GM12878 (cell line): Measurements from ENCODE around the gene FAM9C. TPM values are rescaled to one million over a fixed set of nuclear protein-coding genes. Genes with fewer than 3 reads are reported as not detected.

Experiments
- ATAC-seq: fragments of 200-7000 bp; cut with Tn5 transposase; 3 replicates; pipeline ENCODE4 v1.9.1; 2020; ENCODE audit warnings: mild to moderate bottlenecking, moderate library complexity
- BruUV-seq: library from RNA; stranded (reverse); fragments of 400-500 nt; replicated peaks from 2 replicates; lab custom pipeline; 2021; lab: Mats Ljungman, UMichigan
- CTCF ChIA-PET: fragments of 300-600 bp; sonication (Branson Sonifier 250); formaldehyde crosslinking; extraction: SDS; loops from one replicate; lab custom pipeline; 2021; ENCODE audit warnings: inconsistent platforms; lab: Yijun Ruan, JAX
- POLR2A ChIA-PET: fragments of 350-600 bp; formaldehyde crosslinking; extraction: SDS; loops from one replicate; lab custom pipeline; 2021; ENCODE audit warnings: inconsistent platforms; lab: Charles Lee
- RAD21 ChIA-PET: fragments of 300-600 bp; sonication (Branson Sonifier 250); formaldehyde crosslinking; loops from one replicate; lab custom pipeline; 2023; ENCODE audit warnings: antibody characterized with exemption; ENCODE audit not compliant: unreplicated experiment; lab: Charles Lee
- SMC1A ChIA-PET: fragments of 300-600 bp; sonication (Branson Sonifier 250); formaldehyde crosslinking; loops from one replicate; lab custom pipeline; 2023; ENCODE audit not compliant: unreplicated experiment, uncharacterized antibody; lab: Charles Lee
- DNase-seq: peaks from one replicate; pipeline ENCODE4 v3.0.0-alpha.2; 2011; ENCODE audit warnings: low read depth, low spot score
- FAIRE-seq: peaks from 3 replicates; lab custom pipeline; 2011; peaks lifted over from hg19 to GRCh38; lab: Jason Lieb, UNC
- H2AFZ ChIP-seq: 2 replicates; pipeline ENCODE4 v1.6.0; 2011; ENCODE audit warnings: low read depth, low read length, control low read depth; ENCODE audit not compliant: control insufficient read depth
- H3K27ac ChIP-seq: 2 replicates; pipeline ENCODE4 v1.5.1; 2011; ENCODE audit warnings: control low read depth; ENCODE audit not compliant: control insufficient read depth, insufficient read depth
- H3K27me3 ChIP-seq, 2 experiments: replicated peaks in 1 of 2; 2 replicates each; pipeline versions ENCODE4 v1.6.0 to v1.6.1; 2011; ENCODE audit warnings: low read length in 1 of 2; ENCODE audit not compliant: control insufficient read depth in 2 of 2, insufficient read depth in 2 of 2
- H3K36me3 ChIP-seq, 2 experiments: 2 replicates each; pipeline ENCODE4 v1.5.1; 2011; ENCODE audit warnings: low read length in 1 of 2; ENCODE audit not compliant: control insufficient read depth in 2 of 2, insufficient read depth in 2 of 2
- H3K4me1 ChIP-seq: 2 replicates; pipeline ENCODE4 v1.6.1; 2011; ENCODE audit warnings: mild to moderate bottlenecking, low read length, moderate library complexity, mixed read lengths; ENCODE audit not compliant: control insufficient read depth, insufficient read depth
- H3K4me2 ChIP-seq: 2 replicates; pipeline ENCODE4 v1.6.0; 2011; ENCODE audit warnings: control low read depth; ENCODE audit not compliant: control insufficient read depth, insufficient read depth
- H3K4me3 ChIP-seq: fragments of 200-600 bp; sonication (generic); 2 replicates; pipeline ENCODE4 v1.5.1; 2016
- H3K79me2 ChIP-seq: 2 replicates; pipeline ENCODE4 v1.6.0; 2011; ENCODE audit warnings: low read length; ENCODE audit not compliant: control insufficient read depth, insufficient read depth
- H3K9ac ChIP-seq: 2 replicates; pipeline ENCODE4 v1.8.0; 2011; ENCODE audit warnings: low read length, control low read depth, mixed read lengths; ENCODE audit not compliant: control insufficient read depth, insufficient read depth
- H3K9me3 ChIP-seq: replicated peaks from 3 replicates; pipeline ENCODE4 v1.5.1; 2011; ENCODE audit warnings: mild to moderate bottlenecking, low read length; ENCODE audit not compliant: control insufficient read depth, insufficient read depth
- H4K20me1 ChIP-seq: 2 replicates; pipeline ENCODE4 v1.6.0; 2011; ENCODE audit not compliant: control insufficient read depth, insufficient read depth
- ASH2L ChIP-seq: fragments of 300-600, 200-600 bp; sonication (generic); IDR thresholded peaks from 2 replicates; pipeline ENCODE4 v1.6.1; 2017; ENCODE audit warnings: low read depth, mild to moderate bottlenecking, borderline replicate concordance
- BACH1 ChIP-seq: fragments of 450-650 bp; IDR thresholded peaks from 2 replicates; pipeline ENCODE4 v1.6.1; 2017; ENCODE audit warnings: mild to moderate bottlenecking, borderline replicate concordance
- IKZF2 ChIP-seq, 2 experiments: fragments of 450-650 bp; IDR thresholded peaks; 2 replicates each; pipeline ENCODE4 v1.6.1; 2017; ENCODE audit warnings: mild to moderate bottlenecking in 2 of 2, moderate library complexity in 2 of 2
- MTA3 ChIP-seq: IDR thresholded peaks from 2 replicates; pipeline ENCODE4 v1.6.1; 2012; ENCODE audit warnings: low read length, inconsistent platforms, borderline replicate concordance
- MYB ChIP-seq: fragments of 150-350 bp; IDR thresholded peaks from 2 replicates; pipeline ENCODE4 v1.6.1; 2014; ENCODE audit warnings: mild to moderate bottlenecking, low read depth, low read length, borderline replicate concordance
- NRF1 ChIP-seq: conservative IDR thresholded peaks from 2 replicates; pipeline ENCODE4 v1.6.1; 2011; ENCODE audit warnings: mild to moderate bottlenecking, low read depth, low read length, improper control_type of control experiment
- YY1 ChIP-seq: IDR thresholded peaks from 2 replicates; pipeline ENCODE4 v1.6.1; 2011; ENCODE audit warnings: low read depth, mild to moderate bottlenecking, low read length
- WGBS: methylation state at CpG from one replicate; pipeline ENCODE4 v1.1.6; 2016; ENCODE audit warnings: low lambda C conversion rate; ENCODE audit not compliant: insufficient replicate concordance, insufficient coverage; ENCODE audit errors: missing lambda C conversion rate; 5-methylcytosine and 5-hydroxymethylcytosine counted together
- in situ Hi-C: fragments of 300-500 bp; cut with MboI; formaldehyde crosslinking; loops from 9 replicates; pipeline ENCODE4 v1.14.3; 2018; ENCODE audit warnings: mixed read lengths
- intact Hi-C: fragments of 100-400 bp; cut with micrococcal nuclease; formaldehyde crosslinking; loops from one replicate; pipeline ENCODE4 v1.14.2; 2022; ENCODE audit not compliant: unreplicated experiment
- polyA plus RNA-seq, 11 experiments: library from polyadenylated mRNA; depleted of rRNA in 4 of 11; unstranded in 6 of 11; stranded (reverse) in 5 of 11; fragments of >200 nt; fragmentation: Nextera tagmentation in 4 of 11; fragmentation: Illumina TruSeq in 1 of 11; extraction: Ambion mirVana in 4 of 11; extraction: Trizol in 1 of 11; gene quantifications; 1 replicate in 1 of 11; 2 replicates in 10 of 11; pipeline versions ENCODE4 v1.2.1 to v1.2.3, GENCODE V29; 2011 to 2016; ENCODE audit warnings: inconsistent platforms in 2 of 11, missing spikeins in 2 of 11, low read depth in 1 of 11
- total RNA-seq, 4 experiments: library from RNA; depleted of rRNA in 3 of 4; stranded (reverse); fragments of >200 nt in 3 of 4; fragmentation: Illumina TruSeq in 1 of 4; extraction: Trizol in 1 of 4; gene quantifications; 2 replicates each; pipeline versions ENCODE4 v1.2.1 to v1.2.3, GENCODE V29; 2013 to 2021
- TF ChIP-seq, protein P1 (sequence below): IDR thresholded peaks from 2 replicates; pipeline ENCODE4 v1.6.1; 2011; ENCODE audit warnings: low read depth, low read length, improper control_type of control experiment, borderline replicate concordance
- TF ChIP-seq, protein P2 (sequence below): fragments of 450-650 bp; IDR thresholded peaks from 2 replicates; pipeline ENCODE4 v1.6.1; 2016; ENCODE audit warnings: mild to moderate bottlenecking

FAM9C gene
- total and polyA plus RNA-seq, 10 of the 15 experiments (the other 5 are each of a cell fraction or from before 2014, with no cell fraction given), result 0.01 to 0.03 TPM; not detected in 8

- TF ChIP-seq MTA3 (no peak), IKZF2 (IDR thresholded peaks at IDR 0.05) (no peak), BACH1 (no peak), MYB (no peak), NRF1 (no peak)
- TF ChIP-seq, protein P1, sequence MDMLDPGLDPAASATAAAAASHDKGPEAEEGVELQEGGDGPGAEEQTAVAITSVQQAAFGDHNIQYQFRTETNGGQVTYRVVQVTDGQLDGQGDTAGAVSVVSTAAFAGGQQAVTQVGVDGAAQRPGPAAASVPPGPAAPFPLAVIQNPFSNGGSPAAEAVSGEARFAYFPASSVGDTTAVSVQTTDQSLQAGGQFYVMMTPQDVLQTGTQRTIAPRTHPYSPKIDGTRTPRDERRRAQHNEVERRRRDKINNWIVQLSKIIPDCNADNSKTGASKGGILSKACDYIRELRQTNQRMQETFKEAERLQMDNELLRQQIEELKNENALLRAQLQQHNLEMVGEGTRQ, result no peak
- TF ChIP-seq, protein P2, sequence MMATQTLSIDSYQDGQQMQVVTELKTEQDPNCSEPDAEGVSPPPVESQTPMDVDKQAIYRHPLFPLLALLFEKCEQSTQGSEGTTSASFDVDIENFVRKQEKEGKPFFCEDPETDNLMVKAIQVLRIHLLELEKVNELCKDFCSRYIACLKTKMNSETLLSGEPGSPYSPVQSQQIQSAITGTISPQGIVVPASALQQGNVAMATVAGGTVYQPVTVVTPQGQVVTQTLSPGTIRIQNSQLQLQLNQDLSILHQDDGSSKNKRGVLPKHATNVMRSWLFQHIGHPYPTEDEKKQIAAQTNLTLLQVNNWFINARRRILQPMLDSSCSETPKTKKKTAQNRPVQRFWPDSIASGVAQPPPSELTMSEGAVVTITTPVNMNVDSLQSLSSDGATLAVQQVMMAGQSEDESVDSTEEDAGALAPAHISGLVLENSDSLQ, result no peak
These were observed 14.9 kb downstream of the FAM9C start (continued) for GRCh38 chrX:13029637-13029886.

DNA sequence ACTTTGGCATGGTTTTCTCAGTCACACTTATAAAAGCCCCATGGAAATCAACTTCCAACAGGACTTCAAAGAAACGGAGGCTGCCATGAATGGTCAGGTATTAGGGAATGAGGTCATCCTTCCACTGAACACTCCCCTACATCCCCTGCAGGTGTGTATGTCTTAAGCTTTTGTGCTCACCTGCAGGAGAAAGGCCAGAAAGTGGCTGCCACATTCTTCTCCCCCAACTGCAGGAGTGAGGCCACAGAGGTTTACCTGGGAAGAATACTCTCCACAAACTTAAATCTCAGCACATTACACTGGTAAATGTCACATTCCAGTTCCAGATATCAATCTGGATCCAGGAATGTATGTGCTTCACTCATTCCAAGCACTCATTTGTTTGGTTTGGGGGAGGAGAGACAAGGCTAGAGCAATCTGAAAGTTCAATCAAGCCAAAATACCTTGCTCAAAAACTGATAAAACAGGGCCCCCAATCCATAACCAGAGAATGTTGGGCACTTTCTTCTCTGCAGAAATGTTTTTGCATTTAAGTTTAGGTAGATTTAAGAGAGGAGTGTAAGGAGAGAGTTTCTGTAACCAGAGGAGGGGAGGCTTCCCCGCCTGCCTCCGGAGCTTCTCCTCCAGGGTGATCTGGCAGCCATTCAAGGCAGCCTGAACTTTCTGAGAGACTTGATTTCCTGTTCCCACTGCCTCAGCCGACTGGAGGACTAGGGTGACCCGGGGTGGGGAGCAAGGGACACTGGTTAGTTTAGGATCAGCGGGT is 15.4 kb downstream of the FAM9C start:
- peak overlapping the region; percentile 22; the same call in 1 of the 2 replicates for H3K4me2 ChIP-seq

More for the DNA sequence above, 15.4 kb downstream of the FAM9C start:
- WGBS, result 53% methylated on average over 6 of the region's 6 CpGs
- Histone ChIP-seq H4K20me1 (no peaks in the 10 kb centered on the region), H3K36me3 (no peaks in the 10 kb centered on the region), H3K79me2 (no peaks in the 10 kb centered on the region), H3K4me3 (no peak overlapping the region), H3K4me1 (peaks cover 47% of the 10 kb centered on the region), H2AFZ (peak overlapping the region; percentile 38), H3K9me3 (no peaks in the 10 kb centered on the region), H3K27me3 (no peaks in the 10 kb centered on the region), H3K27ac (peak overlapping the region; percentile 83), H3K9ac (peak overlapping the region; percentile 52; the same call in 1 of the 2 replicates)
- POLR2A ChIA-PET, result interaction anchor here (1.5 to 1.6 kb wide), 2 partner anchors 23 to 48 kb away, joined by 4 to 6 read pairs; no protein-coding TSS in a partner anchor
- in situ Hi-C loops (no loop called here), intact Hi-C loops (loop anchor here (2.0 kb wide), 1 partner anchor 46 kb away; no protein-coding TSS in a partner anchor)
- SMC1A ChIA-PET, result interaction anchor here (0.9 to 13.9 kb wide), 10 partner anchors 10 to 80 kb away, joined by 3 to 189 read pairs (median 8); no protein-coding TSS in a partner anchor
- DNase-seq, result no peak
- TF ChIP-seq ASH2L (no peak), YY1 (peak; percentile 66; the same call in 1 of the 2 replicates)
- no TSS peak for BruUV-seq
- RAD21 ChIA-PET, result interaction anchor here (0.6 to 9.9 kb wide), 6 partner anchors 19 to 75 kb away, joined by 3 to 77 read pairs (median 4); no protein-coding TSS in a partner anchor
- ATAC-seq, result peak; percentile 21
- CTCF ChIA-PET, result interaction anchor here (0.9 to 1.4 kb wide), 3 partner anchors 11 to 82 kb away, joined by 3 to 4 read pairs (median 3); no protein-coding TSS in a partner anchor
- FAIRE-seq, result no peak
